ENCODE results near the gene AOPEP. TPM values are rescaled to one million over a fixed set of nuclear protein-coding genes. Genes with fewer than 3 reads are reported as not detected.

Gene AOPEP
- total RNA-seq, 1 donor from 2014 or later: 22.1 TPM

DNA sequence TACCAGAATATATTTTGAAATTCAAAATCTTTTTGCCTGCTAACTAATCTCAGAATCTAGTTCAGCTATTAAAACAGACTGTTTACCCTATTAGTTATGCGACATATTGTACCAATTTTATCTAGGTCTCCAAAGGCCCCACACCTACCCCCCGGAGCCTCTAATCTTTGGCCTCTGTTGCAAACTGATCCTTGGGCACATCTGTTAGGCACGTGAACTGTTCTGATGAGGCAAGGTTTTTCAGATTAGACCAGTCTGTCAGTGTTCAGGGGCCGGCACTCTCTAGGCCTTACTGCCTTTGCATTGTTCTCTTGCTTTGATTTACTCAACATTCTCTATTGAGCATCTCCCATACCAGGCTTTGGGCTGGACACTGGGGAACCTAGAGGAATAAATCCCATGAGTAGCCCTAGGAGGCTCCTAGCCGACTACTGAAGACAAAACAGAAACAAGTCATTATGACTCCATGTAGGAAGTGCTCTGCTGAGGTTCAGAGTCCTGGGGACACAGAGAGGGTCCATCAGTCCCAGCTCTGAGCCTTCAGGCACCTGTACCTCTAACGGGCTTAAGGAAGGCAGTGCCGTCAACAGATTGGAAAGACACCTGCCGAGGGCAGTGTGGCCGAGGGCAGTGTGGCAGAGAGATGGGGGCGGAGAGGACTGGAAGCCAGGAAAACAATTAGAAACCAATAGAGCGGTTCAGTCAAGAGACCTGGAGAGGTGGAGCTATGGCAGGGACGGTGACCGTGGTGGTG, 245.1 kb downstream of the AOPEP start:
- no peak overlapping the region for H3K27ac Mint-ChIP-seq (ENCODE audit: unreplicated experiment)
- DNase-seq (ENCODE audit: low spot score): no peak
- peaks cover 2% of the 10 kb centered on the region for H3K27me3 Mint-ChIP-seq (ENCODE audit: unreplicated experiment)
- TF ChIP-seq, protein P1, sequence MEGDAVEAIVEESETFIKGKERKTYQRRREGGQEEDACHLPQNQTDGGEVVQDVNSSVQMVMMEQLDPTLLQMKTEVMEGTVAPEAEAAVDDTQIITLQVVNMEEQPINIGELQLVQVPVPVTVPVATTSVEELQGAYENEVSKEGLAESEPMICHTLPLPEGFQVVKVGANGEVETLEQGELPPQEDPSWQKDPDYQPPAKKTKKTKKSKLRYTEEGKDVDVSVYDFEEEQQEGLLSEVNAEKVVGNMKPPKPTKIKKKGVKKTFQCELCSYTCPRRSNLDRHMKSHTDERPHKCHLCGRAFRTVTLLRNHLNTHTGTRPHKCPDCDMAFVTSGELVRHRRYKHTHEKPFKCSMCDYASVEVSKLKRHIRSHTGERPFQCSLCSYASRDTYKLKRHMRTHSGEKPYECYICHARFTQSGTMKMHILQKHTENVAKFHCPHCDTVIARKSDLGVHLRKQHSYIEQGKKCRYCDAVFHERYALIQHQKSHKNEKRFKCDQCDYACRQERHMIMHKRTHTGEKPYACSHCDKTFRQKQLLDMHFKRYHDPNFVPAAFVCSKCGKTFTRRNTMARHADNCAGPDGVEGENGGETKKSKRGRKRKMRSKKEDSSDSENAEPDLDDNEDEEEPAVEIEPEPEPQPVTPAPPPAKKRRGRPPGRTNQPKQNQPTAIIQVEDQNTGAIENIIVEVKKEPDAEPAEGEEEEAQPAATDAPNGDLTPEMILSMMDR (IDR thresholded peaks at IDR 0.05; ENCODE audit: unreplicated experiment): no peak
- no peaks in the 10 kb centered on the region for H3K36me3 Mint-ChIP-seq (ENCODE audit: low read depth, unreplicated experiment)
- peaks cover 22% of the 10 kb centered on the region for H3K4me1 Mint-ChIP-seq (ENCODE audit: unreplicated experiment)
- no peaks in the 10 kb centered on the region for H3K9me3 Mint-ChIP-seq (ENCODE audit: unreplicated experiment)
- no peak overlapping the region for H3K4me3 Mint-ChIP-seq (ENCODE audit: unreplicated experiment)

DNA sequence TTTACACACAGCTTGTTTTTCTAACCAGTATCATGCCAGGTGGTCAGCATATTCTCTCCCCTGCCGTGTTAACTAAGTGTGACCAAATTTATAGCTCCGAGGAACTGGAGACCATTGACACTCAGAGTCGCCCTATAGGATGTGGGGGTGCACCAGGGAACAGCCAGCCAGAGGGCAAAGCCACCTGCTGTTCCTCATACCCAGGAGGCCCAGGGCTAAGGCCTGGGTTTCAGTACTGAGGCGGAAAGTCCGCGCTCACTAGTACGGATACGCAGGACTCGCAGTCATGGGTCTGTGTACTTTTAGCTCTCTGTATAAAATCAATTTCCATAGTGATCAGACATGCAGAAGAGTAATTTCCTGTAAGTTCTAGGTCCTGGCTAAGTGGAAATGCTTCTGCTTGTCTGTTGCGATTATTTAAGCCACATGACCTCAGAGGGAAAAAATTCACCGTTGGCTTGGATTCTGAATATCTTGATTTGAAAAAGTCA, 247.0 kb downstream of the AOPEP start:
- peaks cover 6% of the 10 kb centered on the region for H3K27me3 Mint-ChIP-seq (ENCODE audit: unreplicated experiment)
- peaks cover 4% of the 10 kb centered on the region for H3K36me3 Mint-ChIP-seq (ENCODE audit: low read depth, unreplicated experiment)
- DNase-seq (ENCODE audit: low spot score): no peak
- no peak overlapping the region for H3K27ac Mint-ChIP-seq (ENCODE audit: unreplicated experiment)
- TF ChIP-seq, protein P1 (IDR thresholded peaks at IDR 0.05; ENCODE audit: unreplicated experiment): no peak
- H3K4me1 Mint-ChIP-seq (ENCODE audit: unreplicated experiment): peaks cover 22% of the 10 kb centered on the region
- no peaks in the 10 kb centered on the region for H3K9me3 Mint-ChIP-seq (ENCODE audit: unreplicated experiment)
- H3K4me3 Mint-ChIP-seq (ENCODE audit: unreplicated experiment): no peak overlapping the region

DNA sequence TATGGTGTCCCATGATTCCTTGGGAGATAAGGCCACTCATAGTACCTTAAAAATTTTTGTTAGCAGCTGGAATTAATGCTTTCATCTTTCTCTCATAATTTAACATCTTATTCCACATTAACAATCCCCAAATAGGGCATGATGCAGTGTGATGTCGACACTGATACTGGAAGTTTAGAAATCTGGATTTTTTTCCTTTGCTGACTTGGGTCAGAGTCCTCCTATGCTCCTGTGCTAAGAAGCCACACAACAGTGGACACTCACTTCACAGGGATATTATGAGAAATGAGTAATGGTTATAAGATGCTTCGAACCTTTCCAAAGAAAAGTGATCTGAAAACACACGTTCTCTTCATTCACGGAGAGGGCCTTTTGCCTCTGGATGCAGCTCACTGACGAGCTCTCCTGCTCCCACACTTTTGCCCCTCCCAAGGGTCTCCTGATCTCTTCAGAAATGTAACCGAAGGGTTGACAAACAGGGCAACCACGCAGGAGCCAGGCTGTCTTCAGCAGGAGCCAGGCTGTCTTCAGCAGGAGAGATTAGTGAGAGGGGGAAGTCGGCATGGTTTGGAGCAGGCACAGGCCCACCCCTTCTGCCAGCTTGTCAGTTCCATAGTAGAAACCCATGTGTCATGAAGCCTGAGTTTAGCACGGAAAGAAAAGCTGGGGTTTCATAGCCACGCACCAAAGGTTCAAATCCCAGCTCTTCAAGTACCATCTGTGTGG, 247.8 kb downstream of the AOPEP start:
- TF ChIP-seq, protein P1 (IDR thresholded peaks at IDR 0.05; ENCODE audit: unreplicated experiment): no peak
- Mint-ChIP-seq H3K36me3 (ENCODE audit: low read depth, unreplicated experiment) (peaks cover 4% of the 10 kb centered on the region), H3K27ac (ENCODE audit: unreplicated experiment) (no peak overlapping the region), H3K27me3 (ENCODE audit: unreplicated experiment) (peaks cover 6% of the 10 kb centered on the region), H3K4me3 (ENCODE audit: unreplicated experiment) (no peak overlapping the region), H3K9me3 (ENCODE audit: unreplicated experiment) (no peaks in the 10 kb centered on the region), H3K4me1 (ENCODE audit: unreplicated experiment) (peaks cover 22% of the 10 kb centered on the region)
- DNase-seq (ENCODE audit: low spot score): no peak

DNA sequence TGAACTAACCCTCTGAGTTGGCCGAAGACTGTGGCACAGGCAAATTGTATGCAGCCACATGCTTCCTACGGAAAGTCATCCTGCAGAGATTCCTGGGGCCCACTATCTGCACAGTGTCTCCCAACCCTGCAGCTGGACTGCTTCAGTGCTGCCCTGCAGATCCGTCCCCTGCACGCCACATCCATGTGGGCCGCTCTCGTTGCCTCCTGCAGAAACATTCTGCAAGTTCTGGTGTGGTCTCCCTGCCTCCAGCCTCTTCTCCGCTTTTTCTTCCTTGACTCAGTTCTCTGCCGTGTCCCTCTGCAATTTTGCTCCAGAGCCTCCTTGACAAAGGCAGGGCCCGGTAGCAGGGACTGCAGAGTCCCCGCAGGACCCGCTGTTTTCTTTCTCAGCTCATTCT, 249.0 kb downstream of the AOPEP start:
- no peak for DNase-seq (ENCODE audit: low spot score)
- no peak overlapping the region for H3K27ac Mint-ChIP-seq (ENCODE audit: unreplicated experiment)
- no peak overlapping the region for H3K4me3 Mint-ChIP-seq (ENCODE audit: unreplicated experiment)
- peaks cover 4% of the 10 kb centered on the region for H3K36me3 Mint-ChIP-seq (ENCODE audit: low read depth, unreplicated experiment)
- peaks cover 7% of the 10 kb centered on the region for H3K27me3 Mint-ChIP-seq (ENCODE audit: unreplicated experiment)
- TF ChIP-seq, protein P1 (IDR thresholded peaks at IDR 0.05; ENCODE audit: unreplicated experiment): no peak
- no peaks in the 10 kb centered on the region for H3K9me3 Mint-ChIP-seq (ENCODE audit: unreplicated experiment)
- peaks cover 12% of the 10 kb centered on the region for H3K4me1 Mint-ChIP-seq (ENCODE audit: unreplicated experiment)

DNA sequence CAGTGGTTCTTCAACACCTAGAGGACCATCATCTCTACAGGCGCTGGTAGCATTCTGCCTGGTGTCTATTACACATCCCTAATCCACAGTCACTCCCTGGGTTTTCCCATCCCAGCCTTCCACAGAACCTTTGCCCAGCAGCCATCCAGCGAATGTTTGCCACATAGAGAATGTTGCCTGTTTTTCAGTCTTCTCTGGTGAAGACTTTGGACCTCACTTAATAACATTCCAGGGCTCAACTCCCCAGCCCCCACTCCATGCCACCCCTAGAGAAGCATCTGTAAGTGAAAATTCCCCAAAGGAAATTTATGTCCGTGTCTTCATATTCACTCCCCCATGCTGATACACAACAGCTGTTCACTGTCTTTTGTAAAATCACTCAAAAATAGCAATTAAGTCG, 249.6 kb downstream of the AOPEP start:
- H3K27ac Mint-ChIP-seq (ENCODE audit: unreplicated experiment): no peak overlapping the region
- no peak overlapping the region for H3K4me3 Mint-ChIP-seq (ENCODE audit: unreplicated experiment)
- H3K27me3 Mint-ChIP-seq (ENCODE audit: unreplicated experiment): peaks cover 7% of the 10 kb centered on the region
- H3K4me1 Mint-ChIP-seq (ENCODE audit: unreplicated experiment): peaks cover 9% of the 10 kb centered on the region
- TF ChIP-seq, protein P1 (IDR thresholded peaks at IDR 0.05; ENCODE audit: unreplicated experiment): no peak
- peaks cover 4% of the 10 kb centered on the region for H3K36me3 Mint-ChIP-seq (ENCODE audit: low read depth, unreplicated experiment)
- no peaks in the 10 kb centered on the region for H3K9me3 Mint-ChIP-seq (ENCODE audit: unreplicated experiment)
- DNase-seq (ENCODE audit: low spot score): no peak
